Gastroesophageal sphincter (tissue), 3 donors: ENCODE results near the gene IL4R.

Experiments
- CTCF ChIP-seq, 4 experiments: fragments of 200-600 bp in 2 of 4; fragments of 450-650 bp in 2 of 4; sonication (generic) in 1 of 4; IDR thresholded peaks; one replicate each; pipeline ENCODE4 v1.5.1; 2017 to 2019; ENCODE audit warnings: antibody characterized with exemption in 4 of 4, mild to moderate bottlenecking in 2 of 4, moderate library complexity in 2 of 4
- EP300 ChIP-seq: sonication (generic); formaldehyde crosslinking; IDR thresholded peaks from one replicate; pipeline ENCODE4 v1.6.1; 2017; ENCODE audit warnings: antibody characterized with exemption, mild to moderate bottlenecking
- POLR2A ChIP-seq, 2 donors: fragments of 450-650 bp; IDR thresholded peaks; one replicate each; pipeline ENCODE4 v1.6.1; 2017; ENCODE audit warnings: antibody characterized with exemption in 2 of 2, mild to moderate bottlenecking in 2 of 2, moderate library complexity in 1 of 2
- POLR2AphosphoS5 ChIP-seq: sonication (generic); formaldehyde crosslinking; IDR thresholded peaks from one replicate; pipeline ENCODE4 v1.6.1; 2017; ENCODE audit warnings: antibody characterized with exemption

- TF ChIP-seq POLR2A (IDR thresholded peaks at IDR 0.05) (no peak), CTCF (IDR thresholded peaks at IDR 0.05) (no peak), POLR2AphosphoS5 (no peak), EP300 (no peak)
Observed at GRCh38 chr16:27374221-27374803, 60.5 kb downstream of the IL4R start.
